ENCODE data around the gene BAG1.

Gene BAG1

GRCh38 chr9:33229359-33230114, 35.0 kb downstream of the BAG1 start:
- no peak overlapping the region for H3K4me3 ChIP-seq (ENCODE audit: low read length)
- peak; percentile 93 for TF ChIP-seq CTCF (IDR thresholded peaks at IDR 0.05; ENCODE audit: insufficient read depth, low read depth, low read length, missing control alignments)
- peak; percentile 99 for DNase-seq (ENCODE audit: low read depth)

GRCh38 chr9:33228606-33229005, 35.9 kb downstream of the BAG1 start:
- no peak for DNase-seq (ENCODE audit: low read depth)
- H3K4me3 ChIP-seq (ENCODE audit: low read length) = no peak overlapping the region
- TF ChIP-seq CTCF (IDR thresholded peaks at IDR 0.05; ENCODE audit: insufficient read depth, low read depth, low read length, missing control alignments) = no peak

GRCh38 chr9:33227741-33228140, 36.8 kb downstream of the BAG1 start:
- TF ChIP-seq CTCF (IDR thresholded peaks at IDR 0.05; ENCODE audit: insufficient read depth, low read depth, low read length, missing control alignments) = no peak
- H3K4me3 ChIP-seq (ENCODE audit: low read length) = no peak overlapping the region
- DNase-seq (ENCODE audit: low read depth) = peak; percentile 56

- no peak overlapping the region for H3K4me3 ChIP-seq (ENCODE audit: low read length)
- TF ChIP-seq CTCF (IDR thresholded peaks at IDR 0.05; ENCODE audit: insufficient read depth, low read depth, low read length, missing control alignments) = no peak
- no peak for DNase-seq (ENCODE audit: low read depth)
These were observed 37.5 kb downstream of the BAG1 start for GRCh38 chr9:33227008-33227398.

GRCh38 chr9:33225319-33226147, 39.0 kb downstream of the BAG1 start:
- peak; percentile 79 for DNase-seq (ENCODE audit: low read depth)
- TF ChIP-seq CTCF (IDR thresholded peaks at IDR 0.05; ENCODE audit: insufficient read depth, low read depth, low read length, missing control alignments) = peak; percentile 59
- H3K4me3 ChIP-seq (ENCODE audit: low read length) = no peak overlapping the region

GRCh38 chr9:33223696-33224095, 40.8 kb downstream of the BAG1 start:
- DNase-seq (ENCODE audit: low read depth) = no peak
- TF ChIP-seq CTCF (IDR thresholded peaks at IDR 0.05; ENCODE audit: insufficient read depth, low read depth, low read length, missing control alignments) = peak; percentile 23

More at GRCh38 chr9:33223696-33224095, 40.8 kb downstream of the BAG1 start:
- H3K4me3 ChIP-seq (ENCODE audit: low read length) = no peak overlapping the region

All from epithelial cell of esophagus (primary cell).